Stimulated activated CD4-positive, alpha-beta T cell treated with anti-CD3 and anti-CD28 coated beads, Interleukin-15, amount 100 ng/mL, for 24 hours (primary cell): ENCODE data around the gene CLMP.
"Not testable (repeated sequence)": the region's sequence is repeated elsewhere in the genome, so short reads cannot be mapped to it uniquely, and the experiment has no call there.

Experiments
- DNase-seq: peaks from one replicate; pipeline ENCODE4 v3.0.0-alpha.2; 2020

CLMP gene

GRCh38 chr11:123164732-123165450 is 30.2 kb downstream of the CLMP start:
- no peak for DNase-seq

DNA sequence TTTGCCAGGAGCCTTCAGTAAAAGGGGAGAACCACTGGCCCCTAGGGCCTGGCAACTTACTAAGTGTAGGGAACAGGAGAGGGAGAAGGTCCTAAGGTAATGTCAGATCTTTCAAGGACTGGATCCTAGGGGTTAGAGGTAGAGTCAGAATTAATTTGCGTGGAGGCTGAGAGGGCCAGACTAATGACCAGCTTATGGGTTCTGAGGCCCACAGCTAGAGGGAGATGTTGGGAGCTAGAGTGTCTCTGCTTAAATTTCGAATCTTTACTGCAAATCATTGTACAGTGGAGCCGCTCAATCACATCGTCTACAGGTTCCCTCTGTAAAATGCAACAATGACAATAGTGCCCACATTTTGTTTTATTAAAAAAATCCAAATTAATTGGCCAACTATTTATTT is 31.4 kb downstream of the CLMP start:
- no peak for DNase-seq

DNA sequence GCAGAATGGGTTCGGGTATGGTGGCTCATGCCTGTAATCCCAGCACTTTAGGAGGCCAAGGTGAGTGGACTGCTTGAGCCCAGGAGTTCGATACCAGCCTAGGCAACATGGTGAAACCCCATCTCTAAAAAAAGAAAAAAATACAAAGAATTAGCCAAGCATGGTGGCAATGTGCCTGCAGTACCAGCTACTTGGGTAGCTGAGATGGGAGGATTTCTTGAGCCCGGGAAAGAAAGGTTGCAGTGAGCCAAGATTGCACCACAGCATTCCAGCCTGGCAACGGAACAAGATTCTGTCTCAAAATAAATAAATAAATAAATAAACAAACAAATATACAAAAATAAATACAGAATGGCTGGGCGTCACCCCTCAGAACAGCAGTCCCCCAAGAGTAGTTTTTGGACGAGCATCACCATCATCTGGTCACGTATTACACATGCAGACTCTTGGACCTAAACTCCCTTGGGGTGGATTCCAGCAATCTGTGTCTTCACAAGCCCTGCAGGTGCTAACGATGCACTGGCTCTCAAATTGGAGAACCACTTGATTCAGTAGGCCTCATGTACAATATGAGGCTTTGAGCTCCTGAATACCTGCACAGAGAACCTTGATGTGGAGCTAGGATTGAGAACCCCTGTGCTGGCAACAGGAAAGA is 33.5 kb downstream of the CLMP start:
- DNase-seq = no peak

GRCh38 chr11:123159183-123159857 is 35.7 kb downstream of the CLMP start:
- peak; percentile 28 for DNase-seq

DNA sequence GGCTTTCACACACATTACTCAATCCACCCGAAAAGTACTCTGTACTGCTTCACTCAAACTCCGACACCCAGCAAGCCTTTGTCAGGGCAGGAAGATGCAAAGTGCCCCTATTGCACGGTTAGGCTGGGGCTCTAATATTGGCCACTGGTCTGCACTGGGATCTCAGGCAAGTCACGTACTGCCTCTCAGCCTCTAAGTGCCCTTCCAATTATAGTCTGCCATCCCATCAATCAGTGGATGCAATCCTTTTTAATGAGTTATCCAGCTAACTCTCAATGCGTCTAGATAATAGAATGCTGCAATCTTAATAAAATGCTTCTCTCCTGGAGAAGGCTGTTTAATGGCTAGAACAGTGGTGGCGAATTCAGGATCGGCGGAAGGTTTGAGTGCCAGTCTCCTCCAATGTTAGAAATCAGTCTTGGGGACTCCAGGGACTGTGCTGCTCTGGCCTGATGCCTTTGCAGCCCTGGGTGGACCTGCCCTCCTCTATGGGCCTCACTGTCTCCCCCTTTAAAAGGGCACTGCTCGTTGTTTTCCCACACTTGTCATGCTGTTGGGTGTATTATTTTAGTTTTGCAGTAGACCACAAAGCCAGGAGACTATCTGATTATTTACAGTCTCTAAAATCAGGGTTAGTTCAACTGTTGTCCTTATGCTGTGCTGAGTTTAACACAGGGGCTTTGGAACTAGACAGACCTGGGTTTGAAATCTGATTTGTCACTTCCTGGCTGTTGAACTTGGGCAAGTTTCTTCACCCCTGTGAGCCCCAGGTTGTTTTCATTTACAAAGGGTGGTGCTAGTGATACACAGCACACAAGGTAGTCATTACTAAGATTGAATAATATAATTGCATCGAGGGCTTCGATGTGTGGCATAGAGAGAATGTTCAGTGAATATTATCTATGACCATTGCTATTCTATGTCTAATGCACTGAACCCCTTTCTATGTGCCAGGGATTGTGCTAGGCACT is 36.7 kb downstream of the CLMP start:
- DNase-seq = no peak

GRCh38 chr11:123152951-123153350 is 42.1 kb downstream of the CLMP start:
- no peak for DNase-seq

GRCh38 chr11:123152346-123152745 is 42.7 kb downstream of the CLMP start:
- DNase-seq = not testable (repeated sequence)

- DNase-seq = no peak
These were observed 43.3 kb downstream of the CLMP start for GRCh38 chr11:123151796-123152195.

- no peak for DNase-seq
These were observed 43.7 kb downstream of the CLMP start for GRCh38 chr11:123151366-123151765.

- DNase-seq = no peak
These were observed 44.2 kb downstream of the CLMP start for GRCh38 chr11:123150882-123151281.

DNA sequence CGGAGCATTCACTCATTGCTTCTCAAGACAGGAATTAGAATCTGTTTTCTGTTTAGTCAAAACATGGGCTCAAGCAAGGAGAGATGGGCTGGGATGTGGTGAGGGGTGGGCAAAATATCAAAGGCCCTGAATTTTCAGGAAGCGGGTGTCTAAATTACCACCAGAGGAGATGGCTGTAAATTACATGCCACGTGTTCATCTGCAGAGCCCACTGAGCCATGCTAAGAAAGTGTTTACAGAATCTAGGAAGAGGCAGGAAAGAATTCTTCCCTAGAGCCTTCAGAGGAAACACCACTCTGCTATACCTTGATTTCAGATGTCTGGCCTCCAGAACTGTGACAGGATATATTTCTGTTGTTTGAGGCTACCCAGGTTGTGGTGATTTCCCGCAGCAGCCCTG is 46.1 kb downstream of the CLMP start:
- no peak for DNase-seq

DNA sequence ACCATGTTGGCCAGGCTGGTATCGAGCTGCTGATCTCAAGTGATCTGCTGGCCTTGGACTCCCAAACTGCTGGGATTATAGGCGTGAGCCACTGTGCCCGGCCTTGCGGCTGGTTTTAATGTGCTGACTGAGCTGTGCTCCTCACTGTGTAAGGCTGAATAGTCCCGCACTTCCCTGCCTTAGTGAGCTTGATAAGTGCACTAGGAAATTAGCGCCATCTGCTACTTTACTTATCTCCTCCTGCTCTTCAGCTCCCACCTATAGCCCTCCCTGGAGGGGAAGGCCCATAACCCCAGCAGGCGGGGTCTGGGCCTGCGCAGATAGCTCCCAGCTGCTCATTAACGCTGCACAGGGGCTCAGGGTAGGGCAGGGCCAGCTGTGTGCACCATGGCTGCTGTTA is 49.4 kb downstream of the CLMP start:
- DNase-seq = no peak

GRCh38 chr11:123145220-123145619 is 49.8 kb downstream of the CLMP start:
- no peak for DNase-seq

DNA sequence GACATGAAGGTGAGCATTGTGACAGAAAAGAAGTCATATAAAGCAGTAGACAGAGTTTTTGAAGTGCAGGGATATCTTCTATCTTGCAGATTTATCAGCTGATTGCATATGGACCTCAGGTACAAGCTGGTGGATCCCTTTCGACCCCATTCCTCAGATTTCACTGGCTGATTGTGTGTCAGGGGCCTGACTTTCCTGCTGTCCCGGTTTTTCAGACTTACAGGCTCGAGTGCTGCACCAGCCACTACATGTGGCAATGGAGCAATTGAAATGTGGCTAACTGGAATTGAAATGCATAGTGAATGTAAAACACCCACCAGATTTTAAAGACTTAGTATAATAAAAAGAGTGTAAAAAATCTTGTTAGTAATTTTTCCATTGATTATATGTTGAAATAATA is 50.3 kb downstream of the CLMP start:
- no peak for DNase-seq

DNA sequence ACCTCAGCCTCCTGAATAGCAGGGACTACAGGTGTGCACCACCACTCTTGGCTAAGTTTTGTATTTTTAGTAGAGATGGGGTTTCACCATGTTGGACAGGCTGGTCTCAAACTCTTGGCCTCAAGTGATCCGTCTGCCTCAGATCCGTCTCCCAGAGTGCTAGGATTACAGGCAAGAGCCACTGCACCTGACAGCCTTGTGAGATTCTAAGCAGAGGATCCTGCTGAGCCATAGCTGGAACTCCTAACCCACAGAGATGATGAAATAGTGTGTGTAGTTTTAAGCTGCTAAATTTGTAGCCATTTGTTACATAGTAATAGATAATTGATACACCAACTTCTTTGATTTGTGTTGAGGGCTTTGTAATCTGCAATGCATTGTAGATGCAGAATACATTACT is 51.1 kb downstream of the CLMP start:
- DNase-seq = no peak

GRCh38 chr11:123143476-123143875 is 51.6 kb downstream of the CLMP start:
- DNase-seq = no peak

- DNase-seq = no peak
These were observed 55.8 kb downstream of the CLMP start for GRCh38 chr11:123139206-123139605.

DNA sequence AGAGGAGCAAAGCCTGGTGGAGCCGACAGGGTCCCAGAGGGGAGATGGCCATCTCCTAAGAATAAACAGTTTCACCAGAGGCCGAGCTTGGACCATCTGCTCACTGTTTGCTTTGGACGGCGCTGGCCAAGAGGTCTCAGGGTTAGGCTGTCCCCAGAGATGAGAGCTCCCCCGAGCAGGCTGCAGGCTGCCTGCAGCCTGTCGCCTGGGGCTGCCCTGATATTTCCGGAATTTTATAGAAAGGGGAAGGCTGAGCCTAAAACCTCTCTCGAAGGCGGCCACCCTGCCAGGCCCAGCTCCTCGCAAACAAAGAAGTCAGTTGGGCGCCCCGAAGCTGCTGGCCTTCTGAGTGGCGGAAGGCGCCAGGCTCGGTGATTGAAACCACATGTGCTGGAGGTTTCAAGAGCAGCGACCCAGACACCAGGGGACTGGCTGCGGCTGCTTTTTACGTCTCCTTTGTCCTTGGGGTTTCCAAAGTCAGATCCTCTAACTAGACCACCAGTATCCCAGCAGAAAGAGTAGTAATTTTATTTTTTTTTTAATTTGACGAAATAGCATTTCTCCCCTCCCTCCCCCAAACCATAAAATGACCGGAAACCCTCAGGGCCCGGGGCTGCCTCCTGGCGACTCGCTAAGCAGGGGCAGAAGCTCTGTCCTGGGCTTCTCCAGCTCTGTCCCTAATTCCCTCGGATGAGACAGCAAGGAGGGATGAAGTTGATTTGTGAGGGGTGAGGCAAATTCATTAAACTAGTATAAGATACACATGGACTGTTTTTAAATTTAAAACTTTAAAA is 57.4 kb downstream of the CLMP start:
- DNase-seq = no peak

- DNase-seq = no peak
These were observed 59.1 kb downstream of the CLMP start for GRCh38 chr11:123135863-123136446.

GRCh38 chr11:123132881-123133280 is 62.2 kb downstream of the CLMP start:
- DNase-seq = no peak

GRCh38 chr11:123132034-123132766 is 62.8 kb downstream of the CLMP start:
- not testable (repeated sequence) for DNase-seq
